ENCODE measurements around the gene MED9.
A peak's percentile ranks its signal among the peaks of the same experiment; 100 is the strongest.
"Not testable (repeated sequence)": the region's sequence is repeated elsewhere in the genome, so short reads cannot be mapped to it uniquely, and the experiment has no call there.

MED9 gene, protein sequence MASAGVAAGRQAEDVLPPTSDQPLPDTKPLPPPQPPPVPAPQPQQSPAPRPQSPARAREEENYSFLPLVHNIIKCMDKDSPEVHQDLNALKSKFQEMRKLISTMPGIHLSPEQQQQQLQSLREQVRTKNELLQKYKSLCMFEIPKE

DNA sequence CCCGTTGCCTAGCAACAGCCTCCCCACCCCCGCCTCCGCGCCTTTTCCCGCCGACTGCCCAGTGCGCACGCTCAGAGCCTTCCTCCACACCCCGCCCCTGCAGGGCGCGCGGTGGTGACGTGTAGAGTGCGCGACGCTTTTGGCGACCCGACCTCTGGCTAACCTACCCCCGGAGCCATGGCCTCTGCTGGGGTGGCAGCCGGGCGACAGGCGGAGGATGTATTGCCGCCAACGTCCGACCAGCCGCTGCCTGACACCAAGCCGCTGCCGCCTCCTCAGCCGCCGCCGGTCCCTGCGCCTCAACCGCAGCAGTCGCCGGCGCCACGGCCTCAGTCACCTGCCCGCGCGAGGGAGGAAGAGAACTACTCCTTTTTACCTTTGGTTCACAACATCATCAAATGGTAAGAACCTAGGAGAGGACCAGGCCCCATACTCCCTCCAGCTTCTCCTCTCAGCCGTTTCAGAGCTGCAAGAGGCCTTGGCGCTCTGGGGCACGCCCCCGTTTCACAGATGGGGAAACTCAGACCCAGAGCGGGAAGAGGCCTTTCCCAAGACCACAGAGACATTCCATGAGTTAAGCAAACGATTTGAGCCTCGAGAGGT, at the start of gene MED9:
MED9 (plus strand) TSS at position 136 of the 603 bp plus-strand sequence; CDS start at position 178, 42 bp downstream.
- peak; percentile 27 to 92 (median 82) for DNase-seq

GRCh38 chr17:17429222-17429621, 47.6 kb upstream of the MED9 start:
- DNase-seq, result no peak

GRCh38 chr17:17430924-17431323, 45.9 kb upstream of the MED9 start:
- not testable (repeated sequence) for DNase-seq

GRCh38 chr17:17431605-17432004, 45.2 kb upstream of the MED9 start:
- no peak for DNase-seq

DNA sequence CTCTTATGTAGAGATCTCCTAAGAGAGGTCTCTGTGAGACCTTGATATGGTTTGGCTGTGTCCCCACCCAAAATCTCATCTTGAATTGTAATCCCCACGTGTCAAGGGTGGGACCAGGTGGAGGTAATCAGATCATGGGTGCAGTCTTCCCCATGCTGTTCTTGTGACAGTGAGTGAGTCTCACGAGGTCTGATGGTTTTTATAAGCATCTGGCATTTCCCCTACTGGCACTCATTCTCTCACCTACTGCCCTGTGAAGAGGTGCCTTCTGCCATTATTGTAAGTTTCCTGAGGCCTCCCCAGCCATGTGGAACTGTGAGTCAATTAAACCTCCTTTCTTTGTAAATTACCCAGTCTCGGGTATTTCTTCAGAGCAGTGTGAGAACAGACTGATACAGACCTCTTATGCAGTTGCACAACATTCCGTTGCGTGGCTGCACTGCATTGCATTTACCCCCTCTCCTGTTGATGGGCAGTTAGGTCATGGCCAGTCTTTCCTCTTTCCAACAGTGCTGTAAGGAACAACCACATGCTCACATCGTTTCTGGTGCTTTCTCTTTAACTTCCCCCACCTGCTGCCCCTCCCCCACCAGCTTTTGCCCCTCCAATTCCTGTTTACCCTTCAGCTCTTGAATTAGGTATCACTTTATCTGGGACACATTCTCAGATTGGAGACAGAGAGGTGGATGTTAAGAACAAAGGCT, 43.6 kb upstream of the MED9 start:
- no peak for DNase-seq

DNA sequence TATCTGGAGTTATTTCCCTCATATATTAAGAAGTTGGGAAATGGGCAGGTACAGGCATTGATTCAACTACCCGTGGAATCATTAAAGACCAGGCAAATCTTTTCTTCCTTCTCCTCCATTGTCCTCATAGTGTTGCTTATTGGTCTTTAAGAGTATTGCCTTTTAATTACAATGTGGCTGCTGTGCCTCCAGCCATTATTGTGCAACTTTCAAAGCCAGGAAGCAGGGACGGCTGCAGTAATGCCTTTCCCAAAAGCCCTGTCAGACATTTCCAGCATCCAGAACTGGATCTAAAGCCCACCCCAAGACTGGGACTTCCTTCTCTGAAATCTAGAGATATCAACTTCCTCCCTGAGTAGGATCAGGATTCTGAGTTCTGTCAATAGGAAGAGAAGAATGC, 42.3 kb upstream of the MED9 start:
- DNase-seq, result no peak

- no peak for DNase-seq
Observed at GRCh38 chr17:17435323-17435722, 41.5 kb upstream of the MED9 start.

DNA sequence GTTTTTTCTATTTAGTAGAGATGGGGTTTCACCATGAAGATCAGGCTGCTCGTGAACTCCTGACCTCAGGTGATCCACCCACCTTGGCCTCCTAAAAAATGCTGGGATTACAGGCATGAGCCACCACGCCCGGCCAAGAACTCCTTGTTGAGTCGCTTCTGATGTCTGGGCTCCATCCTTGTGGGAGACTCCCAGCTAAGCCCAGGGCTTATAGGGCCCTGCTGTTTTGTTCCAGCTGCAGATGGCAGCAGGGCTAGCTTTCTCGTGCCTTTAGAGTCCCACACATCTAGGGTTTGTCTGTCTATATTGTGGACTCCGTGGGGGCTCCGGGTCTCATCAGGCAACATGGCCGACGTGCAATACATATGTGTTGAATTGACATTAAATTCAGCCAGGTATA, 39.3 kb upstream of the MED9 start:
- DNase-seq, result no peak

GRCh38 chr17:17437893-17438292, 38.9 kb upstream of the MED9 start:
- no peak for DNase-seq

DNA sequence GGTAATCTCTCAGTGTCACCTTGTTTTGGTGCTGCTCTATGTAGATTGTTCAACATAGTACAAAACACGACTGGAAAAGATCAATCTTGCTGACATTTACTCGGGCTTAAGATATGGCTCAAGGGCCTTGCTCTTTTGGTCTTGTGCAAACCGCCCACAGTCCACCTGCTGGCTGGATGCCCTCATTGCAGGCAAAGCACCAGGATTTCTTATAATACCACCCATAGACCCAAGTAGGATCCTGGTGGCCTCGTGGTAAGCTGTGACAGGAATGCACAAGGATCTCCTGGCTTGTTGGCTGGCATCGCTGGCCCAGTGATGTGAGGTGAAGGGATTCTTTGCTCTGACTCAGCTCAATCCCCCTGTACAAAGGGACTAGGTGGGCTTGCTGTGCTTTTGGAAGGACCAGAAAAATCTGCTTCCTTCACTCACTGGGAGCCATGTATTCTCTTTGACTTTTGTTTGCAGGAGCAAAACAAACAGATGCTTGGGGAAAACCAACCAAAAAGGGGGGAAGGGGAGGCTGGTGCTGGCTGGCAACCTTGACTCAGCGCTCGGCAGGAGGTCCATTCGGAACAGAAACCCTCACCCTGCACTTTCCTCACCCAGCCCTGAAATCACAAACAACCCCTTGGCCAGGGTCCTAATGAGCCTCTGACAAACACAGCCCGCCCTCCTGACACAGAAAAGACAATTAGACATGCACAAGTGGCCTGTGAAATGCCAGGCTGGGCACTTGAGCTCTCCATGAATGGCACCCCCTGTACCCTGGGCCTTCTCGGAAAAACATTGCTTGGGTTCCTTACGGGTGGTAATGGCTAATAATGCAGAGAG, 36.6 kb upstream of the MED9 start:
- peak in 44 of 56 donors; percentile 10 to 80 (median 46) for DNase-seq

- DNase-seq, result no peak
Observed at GRCh38 chr17:17440938-17441675, 35.7 kb upstream of the MED9 start.

DNA sequence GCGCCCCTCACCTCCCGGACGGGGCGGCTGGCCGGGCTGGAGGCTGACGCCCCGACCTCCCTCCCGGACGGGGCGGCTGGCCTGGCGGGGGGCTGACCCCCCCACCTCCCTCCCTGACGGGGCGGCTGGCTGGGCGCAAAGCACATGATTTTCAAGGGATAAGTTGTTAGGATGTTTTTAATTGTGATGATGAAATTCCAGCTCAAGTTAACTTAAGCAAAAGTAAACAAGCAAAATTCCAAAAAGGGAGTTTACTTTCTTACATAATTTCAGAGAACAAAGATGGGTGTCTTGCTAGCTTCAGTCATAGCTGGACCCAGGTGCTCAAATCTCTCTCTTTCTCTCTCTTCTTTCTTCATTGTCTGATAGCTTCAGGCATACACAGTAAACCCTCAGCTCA, 33.6 kb upstream of the MED9 start:
- DNase-seq, result no peak

GRCh38 chr17:17445296-17445924, 31.4 kb upstream of the MED9 start:
- no peak for DNase-seq

GRCh38 chr17:17445925-17446665, 30.7 kb upstream of the MED9 start:
- no peak for DNase-seq

DNA sequence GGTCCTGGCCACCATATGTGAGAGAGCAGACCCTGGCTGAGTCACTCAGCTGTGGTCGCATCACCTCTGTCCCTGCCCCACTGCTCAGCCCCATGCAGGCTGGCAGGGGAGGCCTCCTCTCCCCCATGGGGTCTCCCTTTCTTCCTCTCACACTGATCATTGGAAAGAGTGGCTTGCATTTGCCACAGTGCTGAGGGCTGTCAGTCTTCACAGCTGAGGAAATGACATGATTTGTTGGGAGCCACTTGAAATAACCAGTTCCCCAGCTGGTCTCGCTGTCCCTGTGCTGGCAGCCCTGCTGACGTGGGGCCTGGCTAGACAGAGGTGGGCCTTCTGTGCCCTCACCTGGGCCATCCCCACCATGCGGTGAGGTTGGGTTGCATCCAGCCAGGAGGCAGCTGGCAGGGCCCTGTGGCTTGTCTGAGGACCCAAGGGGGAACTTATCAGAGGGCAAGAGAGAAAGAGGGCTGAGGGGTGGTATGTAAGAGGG, 30.1 kb upstream of the MED9 start:
- no peak for DNase-seq

DNA sequence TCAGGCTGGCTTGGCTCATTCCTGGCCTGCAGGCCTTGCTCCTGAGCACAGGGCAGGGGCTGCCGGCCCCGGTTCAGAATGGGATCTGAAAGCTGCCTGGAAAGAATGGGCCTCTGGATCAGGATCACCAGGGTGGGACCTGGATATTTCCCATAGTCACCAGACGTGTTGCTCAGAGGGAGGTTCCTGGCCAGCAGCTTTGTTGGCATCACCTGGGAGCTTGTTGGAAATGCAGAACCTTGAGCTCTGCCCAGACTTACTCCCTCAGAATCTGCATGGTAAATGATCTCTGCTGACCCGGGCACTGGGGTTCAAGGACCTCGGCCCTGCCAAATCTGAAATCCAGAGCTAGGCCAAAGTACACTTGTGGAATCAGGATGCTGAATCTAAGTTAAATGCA, 29.5 kb upstream of the MED9 start:
- DNase-seq, result no peak

- DNase-seq, result no peak
Observed at GRCh38 chr17:17448076-17448475, 28.7 kb upstream of the MED9 start.

- DNase-seq, result no peak
Observed at GRCh38 chr17:17448723-17449122, 28.1 kb upstream of the MED9 start.

GRCh38 chr17:17453088-17453487, 23.7 kb upstream of the MED9 start:
- no peak for DNase-seq

- no peak for DNase-seq
Observed at GRCh38 chr17:17454276-17454675, 22.5 kb upstream of the MED9 start.
